ENCODE data around the gene P2RX2. TPM values are rescaled to one million over a fixed set of nuclear protein-coding genes. Genes with fewer than 3 reads are reported as not detected.

The P2RX2 gene
- total and polyA plus RNA-seq, 2 experiments from 2014 or later: 1.1 to 1.7 TPM

DNA sequence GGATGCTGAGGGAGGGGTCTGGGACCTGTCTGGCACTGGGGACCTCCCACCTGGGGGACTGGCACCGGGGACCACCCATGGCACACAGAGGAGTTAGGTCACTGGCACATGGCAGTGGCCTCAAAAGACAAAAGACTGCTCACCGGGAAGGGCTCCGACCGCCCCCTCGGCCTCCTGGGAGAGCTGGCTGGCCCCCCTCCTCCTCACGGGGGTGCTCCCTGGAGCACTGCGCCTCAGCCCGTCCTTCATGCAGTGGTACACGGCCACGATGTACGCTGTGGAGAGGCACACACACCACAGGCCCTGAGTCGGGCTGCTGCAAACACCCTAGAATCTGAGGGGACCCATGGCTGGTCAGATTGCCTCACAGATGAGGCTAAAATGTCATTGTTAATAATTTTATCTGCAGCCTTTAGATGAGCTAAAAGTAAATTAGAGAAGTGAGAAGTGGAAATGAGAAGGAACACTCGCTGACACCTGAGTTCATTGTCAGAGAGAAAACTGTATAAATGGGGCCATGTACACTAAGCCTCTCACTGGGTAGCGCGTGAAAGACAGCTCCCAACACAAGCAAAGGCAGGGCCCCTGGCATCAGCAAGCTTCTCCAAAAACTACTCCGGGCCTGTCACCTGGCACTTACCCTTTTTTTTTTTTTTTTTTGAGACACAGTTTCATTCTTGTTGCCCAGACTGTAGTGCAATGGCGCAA, 14.1 kb downstream of the P2RX2 start:
- TF ChIP-seq ETS1 (IDR thresholded peaks at IDR 0.05) (no peak), REST (IDR thresholded peaks at IDR 0.05; ENCODE audit: unreplicated experiment) (no peak), NANOG (IDR thresholded peaks at IDR 0.05; ENCODE audit: borderline replicate concordance) (no peak), EZH2 (IDR thresholded peaks at IDR 0.05; ENCODE audit: low read depth, unreplicated experiment) (no peak), ZNF331 (CRISPR knock-in tag; IDR thresholded peaks at IDR 0.05; ENCODE audit: low read depth) (no peak), STAT1 (IDR thresholded peaks at IDR 0.05; ENCODE audit: unreplicated experiment) (no peak), JUNB (IDR thresholded peaks at IDR 0.05; ENCODE audit: unreplicated experiment) (no peak), ZNF114 (CRISPR knock-in tag; IDR thresholded peaks at IDR 0.05) (no peak), POLR2AphosphoS5 (IDR thresholded peaks at IDR 0.05; ENCODE audit: low read depth) (no peak), EZH2phosphoT487 (IDR thresholded peaks at IDR 0.05; ENCODE audit: unreplicated experiment) (no peak), CTCF (conservative IDR thresholded peaks at IDR 0.05; ENCODE audit: low read depth in 2 of 2) (no peak)
- TF ChIP-seq, protein P1, sequence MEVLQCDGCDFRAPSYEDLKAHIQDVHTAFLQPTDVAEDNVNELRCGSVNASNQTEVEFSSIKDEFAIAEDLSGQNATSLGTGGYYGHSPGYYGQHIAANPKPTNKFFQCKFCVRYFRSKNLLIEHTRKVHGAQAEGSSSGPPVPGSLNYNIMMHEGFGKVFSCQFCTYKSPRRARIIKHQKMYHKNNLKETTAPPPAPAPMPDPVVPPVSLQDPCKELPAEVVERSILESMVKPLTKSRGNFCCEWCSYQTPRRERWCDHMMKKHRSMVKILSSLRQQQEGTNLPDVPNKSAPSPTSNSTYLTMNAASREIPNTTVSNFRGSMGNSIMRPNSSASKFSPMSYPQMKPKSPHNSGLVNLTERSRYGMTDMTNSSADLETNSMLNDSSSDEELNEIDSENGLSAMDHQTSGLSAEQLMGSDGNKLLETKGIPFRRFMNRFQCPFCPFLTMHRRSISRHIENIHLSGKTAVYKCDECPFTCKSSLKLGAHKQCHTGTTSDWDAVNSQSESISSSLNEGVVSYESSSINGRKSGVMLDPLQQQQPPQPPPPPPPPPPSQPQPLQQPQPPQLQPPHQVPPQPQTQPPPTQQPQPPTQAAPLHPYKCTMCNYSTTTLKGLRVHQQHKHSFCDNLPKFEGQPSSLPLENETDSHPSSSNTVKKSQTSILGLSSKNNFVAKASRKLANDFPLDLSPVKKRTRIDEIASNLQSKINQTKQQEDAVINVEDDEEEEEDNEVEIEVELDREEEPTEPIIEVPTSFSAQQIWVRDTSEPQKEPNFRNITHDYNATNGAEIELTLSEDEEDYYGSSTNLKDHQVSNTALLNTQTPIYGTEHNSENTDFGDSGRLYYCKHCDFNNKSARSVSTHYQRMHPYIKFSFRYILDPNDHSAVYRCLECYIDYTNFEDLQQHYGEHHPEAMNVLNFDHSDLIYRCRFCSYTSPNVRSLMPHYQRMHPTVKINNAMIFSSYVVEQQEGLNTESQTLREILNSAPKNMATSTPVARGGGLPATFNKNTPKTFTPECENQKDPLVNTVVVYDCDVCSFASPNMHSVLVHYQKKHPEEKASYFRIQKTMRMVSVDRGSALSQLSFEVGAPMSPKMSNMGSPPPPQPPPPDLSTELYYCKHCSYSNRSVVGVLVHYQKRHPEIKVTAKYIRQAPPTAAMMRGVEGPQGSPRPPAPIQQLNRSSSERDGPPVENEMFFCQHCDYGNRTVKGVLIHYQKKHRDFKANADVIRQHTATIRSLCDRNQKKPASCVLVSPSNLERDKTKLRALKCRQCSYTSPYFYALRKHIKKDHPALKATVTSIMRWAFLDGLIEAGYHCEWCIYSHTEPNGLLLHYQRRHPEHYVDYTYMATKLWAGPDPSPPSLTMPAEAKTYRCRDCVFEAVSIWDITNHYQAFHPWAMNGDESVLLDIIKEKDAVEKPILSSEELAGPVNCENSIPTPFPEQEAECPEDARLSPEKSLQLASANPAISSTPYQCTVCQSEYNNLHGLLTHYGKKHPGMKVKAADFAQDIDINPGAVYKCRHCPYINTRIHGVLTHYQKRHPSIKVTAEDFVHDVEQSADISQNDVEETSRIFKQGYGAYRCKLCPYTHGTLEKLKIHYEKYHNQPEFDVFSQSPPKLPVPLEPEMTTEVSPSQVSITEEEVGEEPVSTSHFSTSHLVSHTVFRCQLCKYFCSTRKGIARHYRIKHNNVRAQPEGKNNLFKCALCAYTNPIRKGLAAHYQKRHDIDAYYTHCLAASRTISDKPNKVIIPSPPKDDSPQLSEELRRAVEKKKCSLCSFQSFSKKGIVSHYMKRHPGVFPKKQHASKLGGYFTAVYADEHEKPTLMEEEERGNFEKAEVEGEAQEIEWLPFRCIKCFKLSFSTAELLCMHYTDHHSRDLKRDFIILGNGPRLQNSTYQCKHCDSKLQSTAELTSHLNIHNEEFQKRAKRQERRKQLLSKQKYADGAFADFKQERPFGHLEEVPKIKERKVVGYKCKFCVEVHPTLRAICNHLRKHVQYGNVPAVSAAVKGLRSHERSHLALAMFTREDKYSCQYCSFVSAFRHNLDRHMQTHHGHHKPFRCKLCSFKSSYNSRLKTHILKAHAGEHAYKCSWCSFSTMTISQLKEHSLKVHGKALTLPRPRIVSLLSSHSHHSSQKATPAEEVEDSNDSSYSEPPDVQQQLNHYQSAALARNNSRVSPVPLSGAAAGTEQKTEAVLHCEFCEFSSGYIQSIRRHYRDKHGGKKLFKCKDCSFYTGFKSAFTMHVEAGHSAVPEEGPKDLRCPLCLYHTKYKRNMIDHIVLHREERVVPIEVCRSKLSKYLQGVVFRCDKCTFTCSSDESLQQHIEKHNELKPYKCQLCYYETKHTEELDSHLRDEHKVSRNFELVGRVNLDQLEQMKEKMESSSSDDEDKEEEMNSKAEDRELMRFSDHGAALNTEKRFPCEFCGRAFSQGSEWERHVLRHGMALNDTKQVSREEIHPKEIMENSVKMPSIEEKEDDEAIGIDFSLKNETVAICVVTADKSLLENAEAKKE (CRISPR knock-in tag; IDR thresholded peaks at IDR 0.05): no peak

More for the DNA sequence above, 14.1 kb downstream of the P2RX2 start:
- H3K36me3 ChIP-seq (ENCODE audit: insufficient read depth): peaks cover 42% of the 10 kb centered on the region
- no peaks in the 10 kb centered on the region for H3K27me3 ChIP-seq (ENCODE audit: insufficient read depth)
- H3K79me2 ChIP-seq (replicated peaks; ENCODE audit: insufficient read depth): no peaks in the 10 kb centered on the region
- no peak overlapping the region for H3K4me2 ChIP-seq
- Mint-ChIP-seq H3K27me3 (ENCODE audit: insufficient read depth, low read depth, poor library complexity) (peaks cover 14% of the 10 kb centered on the region), H3K27ac (no peak overlapping the region), H3K4me1 (no peaks in the 10 kb centered on the region), H3K36me3 (ENCODE audit: low read depth) (peaks cover 95% of the 10 kb centered on the region), H3K4me3 (no peak overlapping the region), H3K9me3 (no peaks in the 10 kb centered on the region; the same call in 2 of the 3 replicates)
- no peaks in the 10 kb centered on the region for H3K9me2 ChIP-seq (ENCODE audit: insufficient read depth)
- H3K4me3 ChIP-seq: no peak overlapping the region
- no peak overlapping the region for H3K27ac ChIP-seq (ENCODE audit: low read depth)
- DNase-seq (ENCODE audit: low spot score): no peak
- no peak for ATAC-seq
- peaks cover 25% of the 10 kb centered on the region for H4K20me1 ChIP-seq (replicated peaks; ENCODE audit: insufficient read depth)
- no peaks in the 10 kb centered on the region for H3K4me1 ChIP-seq (ENCODE audit: insufficient read depth)
- 0 out of 2 replicates have a peak, but pooled peaks cover 4% of the 10 kb centered on the region for H3F3A ChIP-seq (replicated peaks; ENCODE audit: low read depth)
- H2AFZ ChIP-seq: no peak overlapping the region
